Sigmoid colon (tissue), 4 donors: ENCODE results near the gene ALDH18A1.

Source experiments
- POLR2A ChIP-seq, 2 donors: fragments of 450-650 bp; IDR thresholded peaks; one replicate each; pipeline ENCODE4 v1.6.1; 2016; ENCODE audit warnings: antibody characterized with exemption in 2 of 2, mild to moderate bottlenecking in 2 of 2, moderate library complexity in 2 of 2
- POLR2AphosphoS5 ChIP-seq, 4 donors: sonication (generic); formaldehyde crosslinking; IDR thresholded peaks; one replicate each; pipeline ENCODE4 v1.6.1; 2017; ENCODE audit warnings: antibody characterized with exemption in 4 of 4
- TF ChIP-seq, protein P1 (sequence below), 4 experiments: fragments of 450-650 bp in 3 of 4; fragments of 200-600 bp in 1 of 4; IDR thresholded peaks; one replicate each; pipeline ENCODE4 v1.5.1; 2016 to 2019; ENCODE audit warnings: antibody characterized with exemption in 4 of 4, mild to moderate bottlenecking in 3 of 4, moderate library complexity in 2 of 4

GRCh38 chr10:95566136-95566535, 90.4 kb downstream of the ALDH18A1 start:
- TF ChIP-seq, protein P1, sequence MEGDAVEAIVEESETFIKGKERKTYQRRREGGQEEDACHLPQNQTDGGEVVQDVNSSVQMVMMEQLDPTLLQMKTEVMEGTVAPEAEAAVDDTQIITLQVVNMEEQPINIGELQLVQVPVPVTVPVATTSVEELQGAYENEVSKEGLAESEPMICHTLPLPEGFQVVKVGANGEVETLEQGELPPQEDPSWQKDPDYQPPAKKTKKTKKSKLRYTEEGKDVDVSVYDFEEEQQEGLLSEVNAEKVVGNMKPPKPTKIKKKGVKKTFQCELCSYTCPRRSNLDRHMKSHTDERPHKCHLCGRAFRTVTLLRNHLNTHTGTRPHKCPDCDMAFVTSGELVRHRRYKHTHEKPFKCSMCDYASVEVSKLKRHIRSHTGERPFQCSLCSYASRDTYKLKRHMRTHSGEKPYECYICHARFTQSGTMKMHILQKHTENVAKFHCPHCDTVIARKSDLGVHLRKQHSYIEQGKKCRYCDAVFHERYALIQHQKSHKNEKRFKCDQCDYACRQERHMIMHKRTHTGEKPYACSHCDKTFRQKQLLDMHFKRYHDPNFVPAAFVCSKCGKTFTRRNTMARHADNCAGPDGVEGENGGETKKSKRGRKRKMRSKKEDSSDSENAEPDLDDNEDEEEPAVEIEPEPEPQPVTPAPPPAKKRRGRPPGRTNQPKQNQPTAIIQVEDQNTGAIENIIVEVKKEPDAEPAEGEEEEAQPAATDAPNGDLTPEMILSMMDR (IDR thresholded peaks at IDR 0.05), result no peak
- TF ChIP-seq POLR2A (IDR thresholded peaks at IDR 0.05) (no peak), POLR2AphosphoS5 (IDR thresholded peaks at IDR 0.05) (peak in 1 of 4 donors; percentile 20)
